ENCODE data around the gene SPATA46. TPM values are rescaled to one million over a fixed set of nuclear protein-coding genes. Genes with fewer than 3 reads are reported as not detected.
A peak's percentile ranks its signal among the peaks of the same experiment; 100 is the strongest.

Gene SPATA46
- total and polyA plus RNA-seq, 7 experiments from 2014 or later: not detected

- intact Hi-C loops (cut with micrococcal nuclease): no loop called here
- CTCF ChIA-PET: no interaction called here
- H3K27ac ChIP-seq (ENCODE audit: low read depth, low read length): no peak overlapping the region
- no peaks in the 10 kb centered on the region for H3K36me3 Mint-ChIP-seq
- no peak overlapping the region for H3K4me3 ChIP-seq (ENCODE audit: low read length)
- DNase-seq (no peak), ATAC-seq (no peak)
- peaks cover 8 to 38% (median 17%) of the 10 kb centered on the region in 5 donors for H3K27me3 Mint-ChIP-seq
- no peaks in the 10 kb centered on the region for H3K4me1 ChIP-seq (ENCODE audit: control insufficient read depth in 2 of 2, insufficient read depth in 2 of 2, low read length in 2 of 2)
- no peaks in the 10 kb centered on the region for H3K9me3 ChIP-seq (ENCODE audit: control insufficient read depth in 2 of 3, low read length in 3 of 3)
- no peaks in the 10 kb centered on the region for H3K9me3 Mint-ChIP-seq
- H3K36me3 ChIP-seq (ENCODE audit: control insufficient read depth in 2 of 3, insufficient read depth in 3 of 3, low read length in 3 of 3): no peaks in the 10 kb centered on the region
- H3K27ac Mint-ChIP-seq: no peak overlapping the region
- no peak overlapping the region for H3K4me3 Mint-ChIP-seq
- no peaks in the 10 kb centered on the region for H3K27me3 ChIP-seq (ENCODE audit: control insufficient read depth in 2 of 2, insufficient read depth in 2 of 2, low read length in 2 of 2)
- peaks cover 0 to 19% (median 1%) of the 10 kb centered on the region in 7 donors for H3K4me1 Mint-ChIP-seq
- POLR2A ChIA-PET: no interaction called here
These were observed 10.8 kb upstream of the SPATA46 start for GRCh38 chr1:162387226-162388082.

- no peak for ATAC-seq
- CTCF ChIA-PET: no interaction called here
- intact Hi-C loops (cut with micrococcal nuclease): no loop called here
- H3K27me3 ChIP-seq (ENCODE audit: control insufficient read depth in 2 of 2, insufficient read depth in 2 of 2, low read length in 2 of 2): no peaks in the 10 kb centered on the region
- Mint-ChIP-seq H3K27me3 (peaks cover 6 to 38% (median 17%) of the 10 kb centered on the region in 5 donors), H3K4me3 (no peak overlapping the region), H3K27ac (no peak overlapping the region), H3K36me3 (no peaks in the 10 kb centered on the region), H3K9me3 (no peaks in the 10 kb centered on the region), H3K4me1 (peaks cover 0 to 12% (median 0%) of the 10 kb centered on the region in 7 donors)
- DNase-seq: no peak
- H3K4me3 ChIP-seq (ENCODE audit: low read length): no peak overlapping the region
- no peaks in the 10 kb centered on the region for H3K4me1 ChIP-seq (ENCODE audit: control insufficient read depth in 2 of 2, insufficient read depth in 2 of 2, low read length in 2 of 2)
- no peak overlapping the region for H3K27ac ChIP-seq (ENCODE audit: low read depth, low read length)
- H3K9me3 ChIP-seq (ENCODE audit: control insufficient read depth in 2 of 3, low read length in 3 of 3): no peaks in the 10 kb centered on the region
- POLR2A ChIA-PET: no interaction called here
- H3K36me3 ChIP-seq (ENCODE audit: control insufficient read depth in 2 of 3, insufficient read depth in 3 of 3, low read length in 3 of 3): no peaks in the 10 kb centered on the region
These were observed 9.9 kb upstream of the SPATA46 start for GRCh38 chr1:162386292-162387225.

- H3K36me3 ChIP-seq (ENCODE audit: control insufficient read depth in 2 of 3, insufficient read depth in 3 of 3, low read length in 3 of 3): no peaks in the 10 kb centered on the region
These were observed 9.0 kb upstream of the SPATA46 start for GRCh38 chr1:162385702-162386101.

GRCh38 chr1:162385280-162385623, 8.6 kb upstream of the SPATA46 start:
- Histone ChIP-seq H3K4me3 (ENCODE audit: low read length) (no peak overlapping the region), H3K4me1 (ENCODE audit: control insufficient read depth in 2 of 2, insufficient read depth in 2 of 2, low read length in 2 of 2) (no peaks in the 10 kb centered on the region), H3K9me3 (ENCODE audit: control insufficient read depth in 2 of 3, low read length in 3 of 3) (no peaks in the 10 kb centered on the region), H3K36me3 (ENCODE audit: control insufficient read depth in 2 of 3, insufficient read depth in 3 of 3, low read length in 3 of 3) (no peaks in the 10 kb centered on the region), H3K27ac (ENCODE audit: low read depth, low read length) (no peak overlapping the region), H3K27me3 (ENCODE audit: control insufficient read depth in 2 of 2, insufficient read depth in 2 of 2, low read length in 2 of 2) (no peaks in the 10 kb centered on the region)
- Mint-ChIP-seq H3K27ac (no peak overlapping the region), H3K9me3 (no peaks in the 10 kb centered on the region), H3K4me3 (no peak overlapping the region), H3K4me1 (peaks cover 0 to 11% (median 0%) of the 10 kb centered on the region in 7 donors), H3K27me3 (peaks cover 1 to 29% (median 13%) of the 10 kb centered on the region in 5 donors), H3K36me3 (no peaks in the 10 kb centered on the region)
- DNase-seq: peak in 1 of 9 donors; percentile 8
- intact Hi-C loops (cut with micrococcal nuclease): no loop called here
- no peak for ATAC-seq
- CTCF ChIA-PET: interaction anchor here (0.6 kb wide), 1 partner anchor 14 kb away, joined by 3 read pairs; no protein-coding TSS in a partner anchor
- POLR2A ChIA-PET: no interaction called here

More at GRCh38 chr1:162385702-162386101, 9.0 kb upstream of the SPATA46 start:
- intact Hi-C loops (cut with micrococcal nuclease): no loop called here
- DNase-seq (no peak), ATAC-seq (no peak)
- H3K27me3 Mint-ChIP-seq: peaks cover 6 to 34% (median 17%) of the 10 kb centered on the region in 5 donors
- H3K27ac Mint-ChIP-seq: no peak overlapping the region
- H3K4me1 ChIP-seq (ENCODE audit: control insufficient read depth in 2 of 2, insufficient read depth in 2 of 2, low read length in 2 of 2): no peaks in the 10 kb centered on the region
- H3K4me3 Mint-ChIP-seq: no peak overlapping the region
- no peaks in the 10 kb centered on the region for H3K9me3 Mint-ChIP-seq
- H3K27me3 ChIP-seq (ENCODE audit: control insufficient read depth in 2 of 2, insufficient read depth in 2 of 2, low read length in 2 of 2): no peaks in the 10 kb centered on the region
- no peaks in the 10 kb centered on the region for H3K9me3 ChIP-seq (ENCODE audit: control insufficient read depth in 2 of 3, low read length in 3 of 3)
- H3K4me1 Mint-ChIP-seq: peaks cover 0 to 11% (median 0%) of the 10 kb centered on the region in 7 donors
- H3K4me3 ChIP-seq (ENCODE audit: low read length): no peak overlapping the region
- ChIA-PET CTCF (interaction anchor here (0.6 kb wide), 1 partner anchor 15 kb away, joined by 3 read pairs; no protein-coding TSS in a partner anchor), POLR2A (no interaction called here)
- H3K27ac ChIP-seq (ENCODE audit: low read depth, low read length): no peak overlapping the region
- H3K36me3 Mint-ChIP-seq: no peaks in the 10 kb centered on the region

GRCh38 chr1:162384601-162385279, 8.1 kb upstream of the SPATA46 start:
- Mint-ChIP-seq H3K4me1 (peaks cover 0 to 8% (median 0%) of the 10 kb centered on the region in 7 donors), H3K27me3 (peaks cover 0 to 25% (median 11%) of the 10 kb centered on the region in 5 donors), H3K36me3 (no peaks in the 10 kb centered on the region), H3K27ac (no peak overlapping the region), H3K9me3 (no peaks in the 10 kb centered on the region), H3K4me3 (no peak overlapping the region)
- H3K9me3 ChIP-seq (ENCODE audit: control insufficient read depth in 2 of 3, low read length in 3 of 3): no peaks in the 10 kb centered on the region
- ATAC-seq: no peak
- no peak for DNase-seq
- H3K4me3 ChIP-seq (ENCODE audit: low read length): no peak overlapping the region
- H3K27me3 ChIP-seq (ENCODE audit: control insufficient read depth in 2 of 2, insufficient read depth in 2 of 2, low read length in 2 of 2): no peaks in the 10 kb centered on the region
- H3K36me3 ChIP-seq (ENCODE audit: control insufficient read depth in 2 of 3, insufficient read depth in 3 of 3, low read length in 3 of 3): no peaks in the 10 kb centered on the region
- CTCF ChIA-PET: no interaction called here
- POLR2A ChIA-PET: no interaction called here
- no peaks in the 10 kb centered on the region for H3K4me1 ChIP-seq (ENCODE audit: control insufficient read depth in 2 of 2, insufficient read depth in 2 of 2, low read length in 2 of 2)
- H3K27ac ChIP-seq (ENCODE audit: low read depth, low read length): no peak overlapping the region
- intact Hi-C loops (cut with micrococcal nuclease): no loop called here

GRCh38 chr1:162384116-162384515, 7.5 kb upstream of the SPATA46 start:
- POLR2A ChIA-PET: no interaction called here
- Mint-ChIP-seq H3K4me1 (peaks cover 0 to 2% (median 0%) of the 10 kb centered on the region in 7 donors), H3K27ac (no peak overlapping the region), H3K36me3 (no peaks in the 10 kb centered on the region), H3K27me3 (peaks cover 0 to 18% (median 10%) of the 10 kb centered on the region in 5 donors), H3K9me3 (no peaks in the 10 kb centered on the region), H3K4me3 (no peak overlapping the region)
- H3K36me3 ChIP-seq (ENCODE audit: control insufficient read depth in 2 of 3, insufficient read depth in 3 of 3, low read length in 3 of 3): no peaks in the 10 kb centered on the region
- DNase-seq (peak in 1 of 9 donors; percentile 1), ATAC-seq (no peak)
- no peaks in the 10 kb centered on the region for H3K4me1 ChIP-seq (ENCODE audit: control insufficient read depth in 2 of 2, insufficient read depth in 2 of 2, low read length in 2 of 2)
- H3K4me3 ChIP-seq (ENCODE audit: low read length): no peak overlapping the region
- CTCF ChIA-PET: no interaction called here
- H3K27me3 ChIP-seq (ENCODE audit: control insufficient read depth in 2 of 2, insufficient read depth in 2 of 2, low read length in 2 of 2): no peaks in the 10 kb centered on the region
- H3K27ac ChIP-seq (ENCODE audit: low read depth, low read length): no peak overlapping the region
- H3K9me3 ChIP-seq (ENCODE audit: control insufficient read depth in 2 of 3, low read length in 3 of 3): no peaks in the 10 kb centered on the region
- intact Hi-C loops (cut with micrococcal nuclease): no loop called here
